GM15510 (cell line): ENCODE measurements around the gene DDX3X.

Experiments
- POLR2A ChIP-seq: IDR thresholded peaks from 3 replicates; pipeline ENCODE4 v1.6.1; 2011; ENCODE audit warnings: borderline replicate concordance; ENCODE audit not compliant: insufficient read length; ENCODE audit errors: extremely low read depth

The DDX3X gene

GRCh38 chrX:41386222-41386990 is 52.4 kb downstream of the DDX3X start:
- no peak for TF ChIP-seq POLR2A

GRCh38 chrX:41388543-41388942 is 54.6 kb downstream of the DDX3X start:
- TF ChIP-seq POLR2A, result no peak

GRCh38 chrX:41389311-41389888 is 55.4 kb downstream of the DDX3X start:
- TF ChIP-seq POLR2A, result no peak

GRCh38 chrX:41391606-41392005 is 57.6 kb downstream of the DDX3X start:
- no peak for TF ChIP-seq POLR2A

- no peak for TF ChIP-seq POLR2A
Observed at GRCh38 chrX:41394293-41394692, 60.3 kb downstream of the DDX3X start.

GRCh38 chrX:41397219-41397618 is 63.3 kb downstream of the DDX3X start:
- no peak for TF ChIP-seq POLR2A

GRCh38 chrX:41397768-41398167 is 63.8 kb downstream of the DDX3X start:
- no peak for TF ChIP-seq POLR2A

- TF ChIP-seq POLR2A, result no peak
Observed at GRCh38 chrX:41405551-41405950, 71.6 kb downstream of the DDX3X start.

GRCh38 chrX:41406201-41406600 is 72.2 kb downstream of the DDX3X start:
- no peak for TF ChIP-seq POLR2A

- TF ChIP-seq POLR2A, result no peak
Observed at GRCh38 chrX:41407816-41408215, 73.9 kb downstream of the DDX3X start.

GRCh38 chrX:41408576-41408975 is 74.6 kb downstream of the DDX3X start:
- no peak for TF ChIP-seq POLR2A

- TF ChIP-seq POLR2A, result no peak
Observed at GRCh38 chrX:41409006-41409405, 75.0 kb downstream of the DDX3X start.

GRCh38 chrX:41412261-41413081 is 78.5 kb downstream of the DDX3X start:
- no peak for TF ChIP-seq POLR2A
